H1 (cell line): ENCODE data around the gene PIP5K1B. TPM values are rescaled to one million over a fixed set of nuclear protein-coding genes. Genes with fewer than 3 reads are reported as not detected.

Experiments used
- CTCF ChIA-PET: fragments of 300-600 bp; sonication (Branson Sonifier 250); formaldehyde crosslinking; loops from one replicate; lab custom pipeline; 2021; ENCODE audit not compliant: partially characterized antibody; lab: Charles Lee
- POLR2A ChIA-PET: fragments of 300-600 bp; sonication (Branson Sonifier 250); formaldehyde crosslinking; loops from one replicate; lab custom pipeline; 2021; ENCODE audit warnings: inconsistent platforms; ENCODE audit not compliant: partially characterized antibody; lab: Charles Lee
- DNase-seq, 2 experiments: peaks; one replicate each; pipeline versions ENCODE4 v3.0.0 to v3.0.0-alpha.2; 2010 to 2022; ENCODE audit warnings: low spot score in 2 of 2, low read depth in 1 of 2, mixed read lengths in 1 of 2
- FAIRE-seq: peaks from 2 replicates; lab custom pipeline; 2011; peaks lifted over from hg19 to GRCh38; lab: Jason Lieb, UNC
- H2AFZ ChIP-seq: 2 replicates; pipeline ENCODE4 v1.8.1; 2012; ENCODE audit warnings: low read length, inconsistent platforms
- H2AK5ac ChIP-seq: 2 replicates; pipeline ENCODE4 v1.6.1; 2013; ENCODE audit warnings: low read depth, low read length
- H2BK120ac ChIP-seq: replicated peaks from 2 replicates; pipeline ENCODE3; 2013; ENCODE audit warnings: low read depth, low read length, inconsistent platforms
- H2BK12ac ChIP-seq: 2 replicates; pipeline ENCODE4 v1.6.1; 2013; ENCODE audit warnings: low read depth, low read length
- H2BK15ac ChIP-seq: 2 replicates; pipeline ENCODE4 v1.6.1; 2013; ENCODE audit warnings: low read length
- H2BK20ac ChIP-seq: 2 replicates; pipeline ENCODE4 v1.6.1; 2013; ENCODE audit warnings: low read length
- H2BK5ac ChIP-seq: 2 replicates; pipeline ENCODE4 v1.6.1; 2013; ENCODE audit warnings: low read depth, low read length
- H3K14ac ChIP-seq: 2 replicates; pipeline ENCODE4 v1.6.1; 2013; ENCODE audit warnings: inconsistent platforms; ENCODE audit not compliant: insufficient read length
- H3K18ac ChIP-seq: 2 replicates; pipeline ENCODE4 v1.6.1; 2013; ENCODE audit warnings: low read length; ENCODE audit errors: extremely low read depth
- H3K23ac ChIP-seq: 2 replicates; pipeline ENCODE4 v1.6.1; 2013; ENCODE audit warnings: inconsistent platforms; ENCODE audit not compliant: insufficient read length
- H3K23me2 ChIP-seq: 2 replicates; pipeline ENCODE4 v1.6.1; 2013; ENCODE audit warnings: low read depth, low read length
- H3K27ac ChIP-seq: 2 replicates; pipeline ENCODE4 v1.6.1; 2011; ENCODE audit warnings: low read depth, low read length, inconsistent platforms
- H3K27me3 ChIP-seq, 4 experiments: replicated peaks in 1 of 4; 1 replicate in 1 of 4; 2 replicates in 3 of 4; pipeline versions ENCODE4 v1.6.1 to v1.8.1; 2011 to 2013; ENCODE audit warnings: low read length in 3 of 4, mild to moderate bottlenecking in 3 of 4, inconsistent platforms in 2 of 4, mixed read lengths in 2 of 4, moderate library complexity in 1 of 4; ENCODE audit not compliant: control insufficient read depth in 3 of 4, insufficient read depth in 3 of 4; ENCODE audit errors: extremely low read depth in 1 of 4
- H3K36me3 ChIP-seq, 4 experiments: 2 replicates each; pipeline versions ENCODE4 v1.6.1 to v1.8.1; 2011 to 2013; ENCODE audit warnings: mild to moderate bottlenecking in 4 of 4, low read length in 3 of 4, moderate library complexity in 2 of 4, control low read depth in 1 of 4, inconsistent platforms in 1 of 4; ENCODE audit not compliant: insufficient read depth in 4 of 4, control insufficient read depth in 2 of 4
- H3K4ac ChIP-seq: replicated peaks from 2 replicates; pipeline ENCODE3; 2013; ENCODE audit warnings: low read length, low read depth, mixed read lengths, inconsistent platforms; ENCODE audit not compliant: insufficient read length
- H3K4me1 ChIP-seq, 4 experiments: replicated peaks in 1 of 4; 1 replicate in 1 of 4; 2 replicates in 3 of 4; pipeline versions ENCODE4 v1.6.1 to v1.8.1; 2011 to 2013; ENCODE audit warnings: low read length in 3 of 4, inconsistent platforms in 2 of 4, mixed read lengths in 1 of 4; ENCODE audit not compliant: insufficient read depth in 4 of 4, control insufficient read depth in 3 of 4
- H3K4me2 ChIP-seq, 2 experiments: 2 replicates each; pipeline versions ENCODE4 v1.6.1 to v1.8.1; 2011 to 2013; ENCODE audit warnings: low read depth in 2 of 2, low read length in 2 of 2, control low read depth in 1 of 2, inconsistent platforms in 1 of 2, mild to moderate bottlenecking in 1 of 2; ENCODE audit not compliant: insufficient read depth in 1 of 2
- H3K4me3 ChIP-seq, 4 experiments: fragments of 200-600, 300-600 bp in 1 of 4; sonication (generic), shearing (Covaris generic), sonication (Bioruptor Twin) in 1 of 4; 2 replicates each; pipeline versions ENCODE4 v1.5.1 to v1.8.1; 2011 to 2016; ENCODE audit warnings: low read length in 4 of 4, low read depth in 3 of 4, control low read depth in 2 of 4, inconsistent platforms in 2 of 4, mild to moderate bottlenecking in 2 of 4, mixed read lengths in 1 of 4, moderate library complexity in 1 of 4; ENCODE audit not compliant: insufficient read depth in 2 of 4; ENCODE audit errors: extremely low read depth in 1 of 4
- H3K56ac ChIP-seq: replicated peaks from 2 replicates; pipeline ENCODE3; 2013; ENCODE audit warnings: low read depth, mild to moderate bottlenecking, mixed read lengths, low read length, inconsistent platforms; ENCODE audit not compliant: insufficient read length
- H3K79me1 ChIP-seq: 2 replicates; pipeline ENCODE4 v1.6.1; 2013; ENCODE audit warnings: low read depth, low read length, control low read depth
- H3K79me2 ChIP-seq, 2 experiments: 2 replicates each; pipeline versions ENCODE4 v1.6.1 to v1.8.1; 2012 to 2013; ENCODE audit warnings: low read length in 2 of 2, mild to moderate bottlenecking in 2 of 2, inconsistent platforms in 1 of 2; ENCODE audit not compliant: insufficient read depth in 2 of 2, control insufficient read depth in 1 of 2
- H3K9ac ChIP-seq, 4 experiments: replicated peaks in 1 of 4; 1 replicate in 1 of 4; 2 replicates in 3 of 4; pipeline versions ENCODE4 v1.6.1 to v1.8.1; 2011 to 2013; ENCODE audit warnings: low read depth in 3 of 4, low read length in 3 of 4, control low read depth in 2 of 4, mild to moderate bottlenecking in 2 of 4, moderate library complexity in 2 of 4, inconsistent platforms in 1 of 4; ENCODE audit errors: extremely low read depth in 1 of 4
- H3K9me3 ChIP-seq, 2 experiments: 2 replicates each; pipeline versions ENCODE4 v1.6.1 to v1.8.1; 2012 to 2013; ENCODE audit warnings: mild to moderate bottlenecking in 2 of 2, moderate library complexity in 2 of 2, control low read depth in 1 of 2, inconsistent platforms in 1 of 2, low read depth in 1 of 2, low read length in 1 of 2, mixed read lengths in 1 of 2; ENCODE audit not compliant: insufficient read depth in 2 of 2
- H4K20me1 ChIP-seq, 2 experiments: replicated peaks in 1 of 2; 2 replicates each; pipeline versions ENCODE3 to v1.8.1; 2011 to 2013; ENCODE audit warnings: inconsistent platforms in 2 of 2, low read length in 2 of 2, mild to moderate bottlenecking in 1 of 2; ENCODE audit not compliant: insufficient read depth in 2 of 2, control insufficient read depth in 1 of 2
- H4K5ac ChIP-seq: 2 replicates; pipeline ENCODE4 v1.6.1; 2013; ENCODE audit warnings: low read length, low read depth, mixed read lengths, inconsistent platforms; ENCODE audit not compliant: insufficient read length
- H4K8ac ChIP-seq: 2 replicates; pipeline ENCODE4 v1.8.0; 2013; ENCODE audit warnings: mild to moderate bottlenecking, moderate library complexity, low read length, inconsistent platforms; ENCODE audit not compliant: insufficient read depth; ENCODE audit errors: extremely low read depth
- H4K91ac ChIP-seq: replicated peaks from 2 replicates; pipeline ENCODE3; 2013; ENCODE audit warnings: low read length, mixed read lengths, inconsistent platforms; ENCODE audit not compliant: insufficient read length
- ATF2 ChIP-seq: IDR thresholded peaks from 2 replicates; pipeline ENCODE4 v1.6.1; 2012; ENCODE audit warnings: low read length, inconsistent platforms
- BCL11A ChIP-seq, 2 experiments: IDR thresholded peaks; one replicate each; pipeline ENCODE4 v1.6.1; 2011; ENCODE audit warnings: low read depth in 2 of 2, low read length in 2 of 2, mild to moderate bottlenecking in 2 of 2
- BRCA1 ChIP-seq: IDR thresholded peaks from 2 replicates; pipeline ENCODE4 v1.6.1; 2012; ENCODE audit warnings: low read depth, low read length, improper control_type of control experiment
- CREB1 ChIP-seq: IDR thresholded peaks from 2 replicates; pipeline ENCODE4 v1.6.1; 2012; ENCODE audit warnings: inconsistent platforms
- GABPA ChIP-seq: IDR thresholded peaks from 2 replicates; pipeline ENCODE4 v1.6.1; 2011; ENCODE audit warnings: mild to moderate bottlenecking, low read length, moderate library complexity, borderline replicate concordance; ENCODE audit not compliant: insufficient read depth
- HDAC2 ChIP-seq, 2 experiments: fragments of 300-600 bp in 1 of 2; sonication (generic) in 1 of 2; IDR thresholded peaks; 2 replicates each; pipeline ENCODE4 v1.6.1; 2011 to 2012; ENCODE audit warnings: low read depth in 2 of 2, low read length in 2 of 2, mild to moderate bottlenecking in 2 of 2, moderate library complexity in 2 of 2, borderline replicate concordance in 1 of 2, inconsistent platforms in 1 of 2
- NANOG ChIP-seq: IDR thresholded peaks from 2 replicates; pipeline ENCODE4 v1.6.1; 2011; ENCODE audit warnings: low read length, low read depth, mild to moderate bottlenecking, inconsistent platforms; ENCODE audit not compliant: insufficient read depth, poor library complexity, severe bottlenecking
- NRF1 ChIP-seq: IDR thresholded peaks from 2 replicates; pipeline ENCODE4 v1.6.1; 2011; ENCODE audit warnings: mild to moderate bottlenecking, low read depth, low read length, improper control_type of control experiment
- RBBP5 ChIP-seq: IDR thresholded peaks from 2 replicates; pipeline ENCODE4 v1.7.1; 2012; ENCODE audit warnings: low read depth, mild to moderate bottlenecking, inconsistent platforms, low read length, moderate library complexity, borderline replicate concordance
- RFX5 ChIP-seq: IDR thresholded peaks from 2 replicates; pipeline ENCODE4 v1.6.1; 2011; ENCODE audit warnings: low read depth, low read length, improper control_type of control experiment, borderline replicate concordance
- RNF2 ChIP-seq: fragments of 200-900, 300-1000 bp; sonication (generic); IDR thresholded peaks from 2 replicates; pipeline ENCODE4 v1.7.1; 2016; ENCODE audit warnings: borderline replicate concordance, low read depth, mild to moderate bottlenecking, antibody characterized with exemption, low read length; ENCODE audit not compliant: poor library complexity, severe bottlenecking; ENCODE audit errors: missing control alignments
- TCF12 ChIP-seq: IDR thresholded peaks from 2 replicates; pipeline ENCODE4 v1.6.1; 2011; ENCODE audit warnings: low read depth, mild to moderate bottlenecking, low read length
- WGBS, 2 experiments: shearing (Covaris generic) in 1 of 2; methylation state at CpG; one replicate each; pipeline versions ENCODE4 v1.1.6 to v1.1.7; 2013 to 2015; ENCODE audit warnings: low lambda C conversion rate in 2 of 2, mixed read lengths in 2 of 2, inconsistent platforms in 1 of 2, low coverage in 1 of 2, missing lambda C conversion rate in 1 of 2; ENCODE audit not compliant: insufficient replicate concordance in 2 of 2, insufficient coverage in 1 of 2, insufficient read length in 1 of 2; ENCODE audit errors: extremely low coverage in 1 of 2, missing lambda C conversion rate in 1 of 2; 5-methylcytosine and 5-hydroxymethylcytosine counted together
- polyA plus RNA-seq, 7 experiments: library from polyadenylated mRNA; depleted of rRNA in 3 of 7; stranded (reverse) in 5 of 7; unstranded in 2 of 7; fragments of >200 nt in 5 of 7; fragments of 200-250 nt in 2 of 7; gene quantifications; 1 replicate in 5 of 7; 2 replicates in 1 of 7; 4 replicates in 1 of 7; pipeline versions ENCODE4 v1.2.1 to v1.2.3, GENCODE V29; 2011 to 2013; ENCODE audit warnings: missing spikeins in 2 of 7, mixed read lengths in 2 of 7
- total RNA-seq: library from RNA; stranded (reverse); fragmentation: NEBNext Ultra II Directional; extraction: Animal tissue kit (Norgen Biotek cat#: 25700); gene quantifications from 2 replicates; pipeline ENCODE4 v1.2.1, GENCODE V29; 2021

The PIP5K1B gene
- total and polyA plus RNA-seq, 2 of the 8 experiments (the other 6 are each of a cell fraction or from before 2014, with no cell fraction given), result 4.7 to 7.7 TPM

DNA sequence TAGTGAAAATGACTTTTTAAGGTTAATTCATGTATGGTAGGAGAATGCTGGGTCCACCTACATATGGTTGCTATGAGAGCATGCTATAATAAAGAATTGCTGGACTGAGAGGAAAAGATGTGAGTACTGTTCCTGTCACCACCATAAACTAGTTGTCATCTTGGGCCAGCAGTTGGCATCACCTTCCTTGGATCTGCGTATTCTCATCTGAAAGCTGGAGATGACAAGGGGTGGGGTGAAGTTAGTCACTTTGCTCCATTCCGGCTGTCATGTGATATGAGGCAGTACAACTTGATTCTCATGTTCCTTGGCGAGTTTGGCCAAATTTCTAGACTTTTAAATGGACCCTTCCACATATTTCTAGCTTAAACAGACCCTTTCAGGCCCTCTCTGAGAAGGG, 33.3 kb downstream of the PIP5K1B start:
- H3K79me2 ChIP-seq, result no peaks in the 10 kb centered on the region
- no peak overlapping the region for H3K18ac ChIP-seq
- no peak for DNase-seq
- no peak overlapping the region for H3K23ac ChIP-seq
- no peak overlapping the region for H2AFZ ChIP-seq
- no peak overlapping the region for H2BK12ac ChIP-seq
- H3K27me3 ChIP-seq, result no peaks in the 10 kb centered on the region
- no peaks in the 10 kb centered on the region for H3K9me3 ChIP-seq
- WGBS, 2 experiments, result 93% methylated on average over 3 of the region's 3 CpGs; no CpG with 5 or more reads in 1 of the 2 experiments
- no peak overlapping the region for H2BK5ac ChIP-seq
- no peak overlapping the region for H4K8ac ChIP-seq
- H2BK120ac ChIP-seq, result no peak overlapping the region
- H3K4me2 ChIP-seq, result no peak overlapping the region
- H4K20me1 ChIP-seq, result no peaks in the 10 kb centered on the region
- H3K4ac ChIP-seq, result no peak overlapping the region
- no peak overlapping the region for H3K56ac ChIP-seq
- no peak overlapping the region for H2BK20ac ChIP-seq
- no peak overlapping the region for H3K9ac ChIP-seq
- H4K5ac ChIP-seq, result no peak overlapping the region
- no peaks in the 10 kb centered on the region for H3K36me3 ChIP-seq
- H3K4me3 ChIP-seq, result no peak overlapping the region
- CTCF ChIA-PET, result no interaction called here
- H3K23me2 ChIP-seq, result no peaks in the 10 kb centered on the region
- no peak overlapping the region for H4K91ac ChIP-seq
- H3K27ac ChIP-seq, result no peak overlapping the region
- no peaks in the 10 kb centered on the region; the same call in 1 of the 2 replicates for H3K79me1 ChIP-seq
- no peak overlapping the region for H3K14ac ChIP-seq
- H2AK5ac ChIP-seq, result no peak overlapping the region
- POLR2A ChIA-PET, result no interaction called here
- no peak overlapping the region for H2BK15ac ChIP-seq
- peaks cover 0 to 8% (median 2%) of the 10 kb centered on the region in 4 experiments; a peak in 3 of 7 replicates for H3K4me1 ChIP-seq
- FAIRE-seq, result no peak
- TF ChIP-seq NRF1, result no peak
- no peak for TF ChIP-seq NANOG
- TF ChIP-seq HDAC2 (IDR thresholded peaks at IDR 0.05; ENCODE audit: borderline replicate concordance in 1 of 2, low read depth in 2 of 2, low read length in 2 of 2), result no peak
- no peak for TF ChIP-seq CREB1
- no peak for TF ChIP-seq BRCA1
- no peak for TF ChIP-seq TCF12
- TF ChIP-seq RNF2, result no peak
- TF ChIP-seq ATF2, result no peak
- no peak for TF ChIP-seq GABPA
- TF ChIP-seq RBBP5, result no peak
- TF ChIP-seq BCL11A (IDR thresholded peaks at IDR 0.05; ENCODE audit: low read depth in 2 of 2, low read length in 2 of 2), result no peak
- TF ChIP-seq RFX5, result no peak
